SK-N-SH treated with all-trans-retinoic acid at 6 μM for 48 hours (cell line): ENCODE results near the gene PGBD1.

Experiments
- ARNTL ChIP-seq: fragments of 450-650 bp; formaldehyde crosslinking; IDR thresholded peaks from 2 replicates; pipeline ENCODE4 v1.5.0; 2020; ENCODE audit warnings: low read depth, mild to moderate bottlenecking, moderate library complexity, borderline replicate concordance
- CREB5 ChIP-seq: fragments of 250-450 bp; sonication (Bioruptor Pico); IDR thresholded peaks from 2 replicates; pipeline ENCODE4 v1.5.1; 2020; ENCODE audit warnings: low read depth, mild to moderate bottlenecking, moderate library complexity
- TOX ChIP-seq: fragments of 250-450 bp; sonication (Bioruptor Pico); IDR thresholded peaks from 2 replicates; pipeline ENCODE4 v1.8.0; 2021; ENCODE audit warnings: mild to moderate bottlenecking, moderate library complexity, borderline replicate concordance
- ZFP30 ChIP-seq: fragments of 450-650 bp; formaldehyde crosslinking; IDR thresholded peaks from 2 replicates; pipeline ENCODE4 v1.5.0; 2022; ENCODE audit warnings: mild to moderate bottlenecking, moderate library complexity
- ZNF8 ChIP-seq: fragments of 450-650 bp; formaldehyde crosslinking; IDR thresholded peaks from 2 replicates; pipeline ENCODE4 v1.5.0; 2020; ENCODE audit warnings: mild to moderate bottlenecking, moderate library complexity

DNA sequence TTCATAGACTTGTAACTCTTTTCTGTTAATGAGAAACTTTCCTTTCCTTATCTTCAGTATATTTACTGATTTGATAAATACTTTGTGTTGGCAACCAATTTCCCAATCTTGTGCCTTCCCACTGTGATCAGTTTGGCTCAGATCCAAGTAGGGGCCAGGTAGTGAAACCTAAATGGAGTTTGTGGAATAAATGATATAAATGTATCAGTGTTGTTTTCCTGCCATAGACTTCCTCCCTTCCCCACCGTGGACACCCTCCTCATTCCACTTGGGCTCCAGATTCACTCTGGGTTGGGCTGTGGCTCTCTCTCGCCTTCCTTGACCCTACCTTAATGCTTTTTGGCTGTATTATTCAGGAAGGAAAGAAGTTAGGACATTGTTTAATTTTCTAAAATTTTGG, 69.7 kb downstream of the PGBD1 start:
- no peak for TF ChIP-seq ZFP30 (CRISPR knock-in tag)
- no peak for TF ChIP-seq ZNF8
- TF ChIP-seq ARNTL (CRISPR knock-in tag) = no peak
- no peak for TF ChIP-seq CREB5
- no peak for TF ChIP-seq TOX (CRISPR knock-in tag)
